DMS53 (cell line): ENCODE measurements around the gene DIPK1C.

Experiments
- DNase-seq: peaks from one replicate; lab custom pipeline; 2025; lab: John Stamatoyannopoulos, UW

Gene DIPK1C

GRCh38 chr18:74388227-74388626 lies 68.9 kb downstream of the DIPK1C start:
- DNase-seq = no peak

- DNase-seq = no peak
Observed at GRCh38 chr18:74387383-74387782, 69.7 kb downstream of the DIPK1C start.
